HG02943 (cell line): ENCODE results near the gene EPS15.

Experiments
- ATAC-seq: cut with Tn5 transposase; IDR thresholded peaks from one replicate; pipeline ENCODE4 v1.9.1; 2021; ENCODE audit warnings: mild to moderate bottlenecking, low read depth, moderate library complexity; ENCODE audit not compliant: unreplicated experiment

Gene EPS15

DNA sequence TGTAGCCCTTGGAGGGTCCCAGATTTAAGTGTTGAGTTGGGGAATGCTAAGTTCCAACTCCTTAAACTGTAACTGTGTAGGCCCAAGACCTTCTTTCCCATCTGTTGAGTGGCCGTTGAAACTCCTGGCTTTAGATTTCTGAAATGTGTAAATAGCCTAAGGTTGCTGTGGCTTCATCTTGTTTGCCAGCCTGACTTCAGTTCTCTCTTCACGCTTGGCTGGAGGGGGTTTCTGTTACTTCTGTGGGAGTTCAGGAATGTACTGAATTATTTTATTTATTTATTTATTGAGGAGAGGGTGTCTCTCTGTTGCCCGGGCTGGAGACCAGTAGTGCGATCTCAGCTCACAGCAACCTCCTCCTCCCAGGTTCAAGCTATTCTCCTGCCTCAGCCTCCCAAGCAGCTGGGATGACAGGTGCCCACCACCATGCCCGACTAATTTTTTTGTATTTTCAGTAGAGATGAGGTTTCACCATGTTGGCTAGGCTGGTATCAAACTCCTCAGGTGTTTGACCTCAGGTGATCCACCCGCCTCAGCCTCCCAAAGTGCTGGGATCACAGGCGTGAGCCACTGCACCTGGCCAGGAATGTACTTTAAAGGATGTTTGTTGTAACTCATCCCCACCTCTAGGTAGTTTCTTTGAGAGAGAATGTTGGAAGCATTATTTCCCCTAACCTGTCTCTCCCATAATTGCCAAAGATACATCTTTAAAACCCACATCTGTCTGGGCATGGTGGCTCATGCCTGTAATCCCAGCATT lies 194.6 kb downstream of the EPS15 start:
- no peak for ATAC-seq

- no peak for ATAC-seq
These were observed 195.3 kb downstream of the EPS15 start for GRCh38 chr1:51323778-51324177.

- no peak for ATAC-seq
These were observed 196.5 kb downstream of the EPS15 start for GRCh38 chr1:51322417-51323101.

DNA sequence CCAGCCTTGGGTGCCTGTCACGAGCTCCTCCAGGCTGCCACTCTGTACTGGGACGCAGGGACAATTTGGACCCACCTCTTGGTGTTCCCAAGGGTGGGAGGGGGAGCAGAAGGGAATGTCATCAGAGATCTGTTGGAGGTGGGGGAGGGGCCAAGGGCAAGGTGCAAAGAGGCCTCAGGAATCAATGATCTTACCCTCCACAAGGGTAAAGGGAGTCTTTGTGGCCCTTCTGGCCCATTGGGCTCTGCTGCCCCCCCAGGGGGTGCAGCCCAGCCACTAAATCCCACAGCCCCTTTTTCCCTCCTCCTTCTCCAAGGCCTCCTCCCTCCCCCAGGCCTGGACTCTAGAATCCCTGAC lies 197.2 kb downstream of the EPS15 start:
- no peak for ATAC-seq

GRCh38 chr1:51320967-51321923 lies 197.8 kb downstream of the EPS15 start:
- no peak for ATAC-seq

DNA sequence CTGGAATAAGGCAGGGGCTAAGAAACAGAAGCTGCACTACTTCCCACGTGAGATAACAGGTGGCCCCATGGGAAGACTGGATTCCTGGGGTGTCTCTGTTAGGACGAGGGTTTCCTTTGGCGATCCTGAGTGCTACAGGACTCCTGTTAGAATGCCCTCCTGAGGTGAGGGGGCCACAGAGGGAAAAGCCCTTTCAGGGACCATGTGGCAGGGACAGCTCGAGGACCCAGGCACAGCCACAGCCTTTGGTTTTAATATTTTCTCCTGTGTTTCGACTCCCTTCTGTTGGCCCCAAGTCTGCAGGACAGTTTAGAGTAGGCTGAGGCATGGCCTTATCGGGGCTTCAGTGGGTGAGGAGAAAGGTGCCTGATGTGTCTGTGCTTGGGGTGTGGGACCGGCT lies 201.3 kb downstream of the EPS15 start:
- no peak for ATAC-seq

DNA sequence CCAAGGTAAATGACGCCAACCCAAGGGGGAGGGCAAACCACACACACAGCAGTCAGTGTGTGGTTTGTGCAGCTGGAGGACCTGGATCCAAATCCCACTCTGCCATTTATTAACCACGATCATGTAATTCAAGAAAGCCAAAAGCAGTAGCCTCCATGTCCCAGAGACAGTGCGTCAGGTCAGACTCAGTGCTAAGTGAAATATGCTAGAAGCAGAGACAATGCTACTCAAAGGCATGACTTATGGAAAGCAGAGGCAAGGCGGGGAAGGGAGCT lies 202.3 kb downstream of the EPS15 start:
- no peak for ATAC-seq

GRCh38 chr1:51316113-51316845 lies 202.8 kb downstream of the EPS15 start:
- no peak for ATAC-seq

DNA sequence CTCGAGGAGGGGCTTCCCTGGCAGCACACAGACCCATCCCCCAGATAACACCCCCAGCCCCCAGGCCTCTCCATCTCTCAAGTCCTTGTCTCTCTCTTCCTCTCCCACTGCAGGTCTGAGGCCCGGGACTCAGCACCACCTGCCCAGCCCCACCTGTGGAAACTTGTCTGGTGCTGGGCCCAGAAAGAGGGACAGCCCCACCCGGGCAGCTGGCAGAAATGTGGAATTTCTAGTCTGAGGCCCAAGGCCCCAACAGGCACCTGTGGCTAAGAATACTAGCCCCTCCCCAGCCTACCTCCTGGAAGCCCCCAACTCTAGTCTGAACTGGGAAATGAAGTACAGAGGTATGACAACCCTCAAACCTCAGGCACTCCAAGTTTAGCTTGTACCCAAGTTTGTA lies 204.1 kb downstream of the EPS15 start:
- ATAC-seq: no peak

- no peak for ATAC-seq
These were observed 204.9 kb downstream of the EPS15 start for GRCh38 chr1:51313961-51314777.

DNA sequence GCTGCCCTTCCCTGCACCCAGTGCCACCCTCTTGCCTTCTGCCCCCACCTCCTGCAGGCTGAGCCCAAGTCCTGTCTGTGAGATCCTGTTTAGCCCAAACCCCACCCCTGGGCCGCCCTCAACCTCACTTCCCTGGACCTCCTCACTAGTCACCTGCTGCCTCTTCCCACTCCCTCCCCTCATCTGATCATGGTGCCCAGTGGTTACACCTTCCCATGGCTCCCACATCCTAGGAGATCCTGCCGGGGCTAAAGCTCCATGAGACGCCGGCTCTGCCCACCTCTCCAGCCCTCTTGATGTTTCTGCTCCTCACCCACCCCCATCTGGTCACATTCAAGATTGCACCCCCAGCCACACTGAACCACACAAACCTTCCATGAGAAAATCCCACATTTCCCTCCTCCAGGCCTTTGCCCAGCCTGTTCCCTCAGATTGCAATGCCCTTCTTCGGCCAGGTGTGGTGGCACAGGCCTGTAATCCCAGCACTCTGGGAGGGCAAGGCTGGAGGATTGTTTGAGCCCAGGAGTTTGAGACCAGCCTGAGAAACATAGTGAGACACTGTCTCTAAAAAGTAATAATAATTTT lies 205.7 kb downstream of the EPS15 start:
- ATAC-seq: no peak

DNA sequence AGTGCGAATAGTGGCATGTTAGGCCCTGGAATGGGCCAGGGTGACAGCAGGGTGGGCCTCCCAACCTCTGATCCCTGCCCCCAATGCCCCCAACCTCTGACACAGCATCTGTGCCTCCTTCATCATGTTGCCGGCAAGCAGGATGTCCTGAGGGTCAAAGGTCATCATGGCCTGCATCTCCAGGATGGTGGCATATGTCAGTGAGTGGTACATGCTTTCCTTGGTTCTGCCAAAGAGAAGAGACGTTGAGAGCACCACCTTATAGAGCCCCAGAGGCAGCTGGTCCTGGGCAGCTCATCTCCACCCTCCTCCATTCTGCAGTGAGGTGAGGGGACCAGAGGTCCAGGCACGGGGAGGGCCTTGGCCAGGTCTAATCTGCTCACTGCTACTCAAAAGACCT lies 206.3 kb downstream of the EPS15 start:
- ATAC-seq: no peak

- ATAC-seq: no peak
These were observed 207.2 kb downstream of the EPS15 start for GRCh38 chr1:51311826-51312225.

- no peak for ATAC-seq
These were observed 208.0 kb downstream of the EPS15 start for GRCh38 chr1:51310871-51311613.

DNA sequence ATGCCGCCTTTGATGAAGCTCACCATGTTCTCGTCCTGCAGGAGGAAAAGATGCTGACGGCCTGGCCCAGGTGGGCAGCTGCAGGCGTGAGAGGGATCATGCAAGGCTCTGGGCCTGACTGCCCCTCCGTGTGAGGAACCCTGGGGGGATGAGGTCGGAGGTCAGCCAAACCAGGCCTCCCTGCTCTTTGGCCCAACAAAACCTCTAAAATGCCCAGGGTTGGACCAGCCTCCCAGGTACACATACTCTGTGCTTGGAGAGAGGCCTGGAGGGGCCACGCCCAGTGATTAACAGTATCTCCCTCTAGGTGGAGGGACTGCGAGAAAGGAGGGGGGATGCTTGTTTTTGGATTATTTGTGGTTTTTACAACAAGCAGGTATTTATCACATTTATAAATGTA lies 209.8 kb downstream of the EPS15 start:
- ATAC-seq: no peak

DNA sequence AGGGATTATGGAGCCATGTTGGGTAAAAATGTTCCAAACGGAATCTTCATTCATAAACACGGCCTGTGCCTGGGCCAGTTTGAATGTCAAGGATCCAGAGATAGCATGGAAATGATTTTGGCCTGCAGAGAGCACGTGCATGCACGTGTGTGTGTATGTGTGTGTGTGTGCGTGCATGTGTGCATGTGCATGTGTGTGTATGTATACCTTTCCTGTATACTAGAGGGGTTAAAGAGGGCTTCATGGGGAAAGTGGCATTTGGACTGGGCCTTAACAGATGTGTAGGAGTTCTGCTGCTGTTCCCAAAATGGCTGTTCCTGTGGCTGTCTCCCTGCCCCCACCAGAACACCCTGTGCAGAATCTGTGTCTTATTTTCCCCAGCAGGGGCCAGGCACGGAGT lies 210.4 kb downstream of the EPS15 start:
- ATAC-seq: no peak

DNA sequence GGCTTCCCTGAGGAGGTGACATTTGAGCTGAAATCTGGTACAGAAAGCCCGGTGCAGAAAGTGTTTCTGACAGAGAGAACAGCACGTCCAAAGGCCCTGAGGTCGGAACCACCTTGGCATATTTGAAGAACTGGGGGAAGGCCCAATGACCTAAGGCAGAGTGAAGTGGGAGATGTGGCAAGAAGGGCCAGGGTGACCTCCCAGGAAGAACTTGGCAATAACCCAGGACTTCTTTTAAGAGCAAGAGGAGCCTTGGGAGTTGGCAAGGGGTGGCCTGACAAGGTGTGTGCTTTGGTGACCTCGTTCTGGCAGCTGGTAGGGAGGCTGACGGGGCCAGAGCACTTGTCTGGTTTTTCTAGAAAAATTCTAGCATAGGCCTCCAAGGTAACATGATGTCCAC lies 212.1 kb downstream of the EPS15 start:
- no peak for ATAC-seq

- ATAC-seq: no peak
These were observed 213.7 kb downstream of the EPS15 start for GRCh38 chr1:51305371-51305823.

- ATAC-seq: no peak
These were observed 214.7 kb downstream of the EPS15 start for GRCh38 chr1:51304360-51304759.
